Esophagus (tissue), 2 donors: ENCODE data around the gene BTBD3. TPM values are rescaled to one million over a fixed set of nuclear protein-coding genes. Genes with fewer than 3 reads are reported as not detected.

ENCODE experiments used
- H3K27ac ChIP-seq, 2 donors: one replicate each; pipeline ENCODE4 v1.5.1; 2013; ENCODE audit warnings: low read depth in 2 of 2, mild to moderate bottlenecking in 2 of 2, inconsistent platforms in 1 of 2, low read length in 1 of 2, moderate library complexity in 1 of 2
- H3K27me3 ChIP-seq, 2 donors: one replicate each; pipeline ENCODE4 v1.6.1; 2013; ENCODE audit warnings: low read length in 2 of 2, control low read depth in 1 of 2, mild to moderate bottlenecking in 1 of 2; ENCODE audit not compliant: insufficient read depth in 2 of 2, control insufficient read depth in 1 of 2
- H3K36me3 ChIP-seq, 2 donors: one replicate each; pipeline ENCODE4 v1.6.1; 2013; ENCODE audit warnings: low read length in 1 of 2; ENCODE audit not compliant: control insufficient read depth in 2 of 2, insufficient read depth in 2 of 2
- H3K4me1 ChIP-seq, 2 donors: one replicate each; pipeline ENCODE4 v1.6.1; 2013; ENCODE audit warnings: low read length in 1 of 2; ENCODE audit not compliant: control insufficient read depth in 2 of 2, insufficient read depth in 2 of 2
- H3K4me3 ChIP-seq, 2 donors: one replicate each; pipeline ENCODE4 v1.5.1; 2013; ENCODE audit warnings: low read length in 2 of 2, mild to moderate bottlenecking in 2 of 2, low read depth in 1 of 2, moderate library complexity in 1 of 2
- H3K9me3 ChIP-seq, 2 donors: one replicate each; pipeline ENCODE4 v1.6.1; 2013; ENCODE audit warnings: mild to moderate bottlenecking in 2 of 2, low read depth in 1 of 2, low read length in 1 of 2, moderate library complexity in 1 of 2; ENCODE audit not compliant: control insufficient read depth in 2 of 2, insufficient read depth in 1 of 2
- WGBS, 2 donors: extraction: QIAGEN DNeasy Blood & Tissue Kit; methylation state at CpG; one replicate each; pipeline ENCODE4 v1.1.7; 2013; 5-methylcytosine and 5-hydroxymethylcytosine counted together
- polyA plus RNA-seq, 2 donors: library from polyadenylated mRNA; stranded (reverse); fragments of 200-250 nt; gene quantifications; one replicate each; pipeline ENCODE4 v1.2.3, GENCODE V29; 2013
- donor health status: healthy with polysubstance abuse.
- donor health status: Bipolar disorder and iron deficiency.

Gene BTBD3
- polyA plus RNA-seq, 2 donors: 4.4 to 4.9 TPM

- Histone ChIP-seq H3K4me1 (no peaks in the 10 kb centered on the region), H3K27me3 (no peaks in the 10 kb centered on the region), H3K27ac (peak overlapping the region; percentile 88 to 90), H3K4me3 (peak overlapping the region; percentile 79 to 88), H3K9me3 (no peaks in the 10 kb centered on the region), H3K36me3 (no peaks in the 10 kb centered on the region)
- WGBS, 2 donors: 1% methylated on average over 17 of the region's 17 CpGs
These were observed 25.7 kb upstream of the BTBD3 start for GRCh38 chr20:11891776-11892545.

- H3K4me3 ChIP-seq: no peak overlapping the region
- H3K27ac ChIP-seq: no peak overlapping the region
- no peaks in the 10 kb centered on the region for H3K27me3 ChIP-seq
- H3K4me1 ChIP-seq: no peaks in the 10 kb centered on the region
- no peaks in the 10 kb centered on the region for H3K9me3 ChIP-seq
- 67 to 75% methylated on average over 6 of the region's 6 CpGs for WGBS, 2 donors
- H3K36me3 ChIP-seq: no peaks in the 10 kb centered on the region
These were observed 23.6 kb upstream of the BTBD3 start for GRCh38 chr20:11894062-11894461.

GRCh38 chr20:11895861-11896387 is 21.8 kb upstream of the BTBD3 start:
- Histone ChIP-seq H3K4me1 (no peaks in the 10 kb centered on the region), H3K27me3 (no peaks in the 10 kb centered on the region), H3K27ac (no peak overlapping the region), H3K9me3 (no peaks in the 10 kb centered on the region), H3K36me3 (no peaks in the 10 kb centered on the region), H3K4me3 (no peak overlapping the region)
- WGBS, 2 donors: 60 to 62% methylated on average over 6 of the region's 6 CpGs

GRCh38 chr20:11901127-11901526 is 16.6 kb upstream of the BTBD3 start:
- no peaks in the 10 kb centered on the region for H3K36me3 ChIP-seq
- H3K27ac ChIP-seq: no peak overlapping the region
- H3K4me1 ChIP-seq: no peaks in the 10 kb centered on the region
- WGBS, 2 donors: 93 to 96% methylated on average over 3 of the region's 3 CpGs
- no peaks in the 10 kb centered on the region for H3K9me3 ChIP-seq
- no peaks in the 10 kb centered on the region for H3K27me3 ChIP-seq
- no peak overlapping the region for H3K4me3 ChIP-seq

GRCh38 chr20:11902285-11902697 is 15.4 kb upstream of the BTBD3 start:
- no peak overlapping the region for H3K4me3 ChIP-seq
- no peak overlapping the region for H3K27ac ChIP-seq
- peaks cover 0 to under 1% of the 10 kb centered on the region in 2 donors for H3K4me1 ChIP-seq
- no peaks in the 10 kb centered on the region for H3K36me3 ChIP-seq
- H3K9me3 ChIP-seq: no peaks in the 10 kb centered on the region
- WGBS, 2 donors: 88 to 99% methylated on average over 2 of the region's 2 CpGs
- no peaks in the 10 kb centered on the region for H3K27me3 ChIP-seq

GRCh38 chr20:11905460-11906179 is 12.1 kb upstream of the BTBD3 start:
- Histone ChIP-seq H3K4me3 (no peak overlapping the region), H3K27ac (no peak overlapping the region), H3K27me3 (no peaks in the 10 kb centered on the region), H3K9me3 (no peaks in the 10 kb centered on the region), H3K4me1 (peaks cover 0 to 6% of the 10 kb centered on the region in 2 donors), H3K36me3 (no peaks in the 10 kb centered on the region)
- WGBS, 2 donors: 87 to 89% methylated on average over 6 of the region's 6 CpGs

DNA sequence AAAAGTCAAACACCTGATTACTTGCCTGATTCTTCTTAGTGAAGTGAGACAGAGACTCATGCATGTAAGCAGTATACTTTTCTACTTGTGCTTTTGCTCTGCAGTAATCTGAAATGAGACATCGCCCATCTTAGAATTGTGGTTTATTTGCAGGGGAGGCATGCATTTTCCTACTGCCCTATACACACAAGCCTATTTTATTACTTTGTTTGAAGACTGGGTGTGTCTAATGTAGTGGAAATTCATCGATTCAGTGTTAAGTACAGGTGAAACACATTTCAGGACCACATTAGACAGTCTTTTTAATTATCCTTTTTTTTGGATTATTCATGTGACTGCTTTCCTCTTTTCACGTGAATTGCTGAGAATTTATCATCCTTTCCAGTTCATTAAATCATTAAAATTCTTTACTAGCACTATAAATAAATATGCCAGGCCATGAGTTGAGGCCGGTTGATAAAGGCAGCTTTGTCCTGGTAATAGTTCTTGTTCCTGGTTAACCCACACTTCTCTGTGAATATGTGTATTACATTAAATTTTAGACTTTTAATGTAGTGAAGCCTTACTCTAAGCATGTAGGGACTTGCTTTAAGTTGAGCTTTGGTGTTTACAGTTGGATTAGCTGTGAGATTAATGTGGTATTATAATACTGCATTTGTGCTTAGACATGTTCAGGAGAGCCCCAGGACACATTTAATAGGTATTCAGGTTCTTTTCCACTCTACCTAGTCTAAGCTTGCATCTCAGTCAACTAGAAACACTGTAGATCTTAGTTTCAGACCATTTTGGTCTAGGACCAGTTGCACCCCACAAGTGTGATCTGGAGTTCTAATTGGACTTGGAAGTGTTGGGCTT is 10.8 kb upstream of the BTBD3 start:
- Histone ChIP-seq H3K36me3 (no peaks in the 10 kb centered on the region), H3K4me1 (peaks cover 0 to 6% of the 10 kb centered on the region in 2 donors), H3K27me3 (no peaks in the 10 kb centered on the region), H3K4me3 (no peak overlapping the region), H3K27ac (no peak overlapping the region), H3K9me3 (no peaks in the 10 kb centered on the region)
- WGBS, 2 donors: 32 to 41% methylated on average over 4 of the region's 4 CpGs

GRCh38 chr20:11907621-11908020 is 10.1 kb upstream of the BTBD3 start:
- 71 to 88% methylated on average over 4 of the region's 4 CpGs for WGBS, 2 donors

GRCh38 chr20:11912013-11912658 is 5.6 kb upstream of the BTBD3 start:
- no peaks in the 10 kb centered on the region for H3K9me3 ChIP-seq
- H3K27ac ChIP-seq: no peak overlapping the region
- H3K36me3 ChIP-seq: no peaks in the 10 kb centered on the region
- H3K4me3 ChIP-seq: no peak overlapping the region
- 67 to 72% methylated on average over 4 of the region's 4 CpGs for WGBS, 2 donors
- no peaks in the 10 kb centered on the region for H3K27me3 ChIP-seq
- peaks cover 0 to 9% of the 10 kb centered on the region in 2 donors for H3K4me1 ChIP-seq

More at GRCh38 chr20:11907621-11908020, 10.1 kb upstream of the BTBD3 start:
- no peak overlapping the region for H3K4me3 ChIP-seq
- H3K27me3 ChIP-seq: no peaks in the 10 kb centered on the region
- no peaks in the 10 kb centered on the region for H3K9me3 ChIP-seq
- peaks cover 0 to 9% of the 10 kb centered on the region in 2 donors for H3K4me1 ChIP-seq
- no peak overlapping the region for H3K27ac ChIP-seq
- no peaks in the 10 kb centered on the region for H3K36me3 ChIP-seq
